IgD-negative memory B cell (primary cell): ENCODE data around the gene CCDC178. TPM values are rescaled to one million over a fixed set of nuclear protein-coding genes. Genes with fewer than 3 reads are reported as not detected.
A peak's percentile ranks its signal among the peaks of the same experiment; 100 is the strongest.

ENCODE experiments used
- H3K27ac Mint-ChIP-seq, 3 donors: one replicate each; pipeline ENCODE4 v1.8.0; 2020 to 2022; ENCODE audit warnings: mild to moderate bottlenecking in 3 of 3, mixed read lengths in 3 of 3, moderate library complexity in 1 of 3
- H3K27me3 Mint-ChIP-seq: one replicate; pipeline ENCODE4 v1.8.0; 2021; ENCODE audit warnings: mixed read lengths
- H3K36me3 Mint-ChIP-seq: one replicate; pipeline ENCODE4 v1.8.0; 2020; ENCODE audit warnings: mild to moderate bottlenecking, mixed read lengths
- H3K4me1 Mint-ChIP-seq, 3 donors: one replicate each; pipeline ENCODE4 v1.8.0; 2020 to 2022; ENCODE audit warnings: mixed read lengths in 3 of 3, mild to moderate bottlenecking in 1 of 3
- H3K4me3 Mint-ChIP-seq, 4 donors: one replicate each; pipeline ENCODE4 v1.8.0; 2020 to 2022; ENCODE audit warnings: mild to moderate bottlenecking in 4 of 4, mixed read lengths in 4 of 4, moderate library complexity in 3 of 4
- H3K9me3 Mint-ChIP-seq, 3 donors: one replicate each; pipeline ENCODE4 v1.8.0; 2020 to 2021; ENCODE audit warnings: mixed read lengths in 3 of 3, mild to moderate bottlenecking in 1 of 3
- polyA plus RNA-seq: library from polyadenylated mRNA; unstranded; fragments of 300-500 nt; fragmentation: Illumina TruSeq; gene quantifications from one replicate; pipeline ENCODE4 v1.2.3, GENCODE V29; 2021

CCDC178 gene
- polyA plus RNA-seq, 1 donor from 2014 or later, result not detected

DNA sequence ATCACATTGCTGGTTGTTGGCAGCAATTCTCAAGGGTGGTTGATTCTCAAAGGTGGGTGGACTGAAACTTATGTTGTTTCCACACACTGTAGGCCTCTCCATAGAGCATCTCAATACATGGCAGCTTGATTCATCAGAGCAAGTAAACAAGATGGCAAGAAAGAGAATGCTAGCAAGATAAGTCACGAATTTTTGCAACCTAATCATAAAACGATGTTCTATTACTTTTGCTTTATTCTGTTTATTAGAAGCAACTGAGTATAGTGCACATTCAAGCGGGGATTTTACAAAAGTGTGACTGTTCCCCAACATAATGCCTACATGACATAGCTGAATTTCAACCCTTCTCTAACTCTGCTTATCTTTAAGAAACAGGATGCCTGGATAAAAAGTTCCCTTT lies 136.2 kb downstream of the CCDC178 start:
- no peaks in the 10 kb centered on the region for H3K27me3 Mint-ChIP-seq
- H3K36me3 Mint-ChIP-seq, result no peaks in the 10 kb centered on the region
- no peak overlapping the region for H3K4me3 Mint-ChIP-seq
- peaks cover 1 to 9% (median 2%) of the 10 kb centered on the region in 3 donors for H3K9me3 Mint-ChIP-seq
- no peaks in the 10 kb centered on the region for H3K4me1 Mint-ChIP-seq
- no peak overlapping the region for H3K27ac Mint-ChIP-seq

DNA sequence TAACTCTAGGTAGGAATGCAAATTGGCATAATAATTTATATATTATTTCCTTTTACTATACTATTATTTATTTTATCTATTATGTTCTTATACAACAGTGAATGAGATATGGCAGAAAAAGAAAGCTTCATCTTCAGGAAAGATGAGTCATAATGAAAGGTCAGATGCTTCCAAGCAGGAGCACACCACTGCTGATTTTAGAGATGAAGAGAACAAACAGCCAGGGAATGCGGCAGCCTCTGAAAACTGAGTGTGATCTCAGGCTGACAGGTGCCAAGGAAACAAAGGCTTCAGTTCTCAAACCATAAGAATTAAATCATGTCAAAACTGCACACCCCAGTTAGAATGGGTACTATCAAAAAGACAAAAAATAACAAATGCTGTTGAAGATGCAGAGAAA lies 149.0 kb downstream of the CCDC178 start:
- no peak overlapping the region for H3K4me3 Mint-ChIP-seq
- no peak overlapping the region for H3K27ac Mint-ChIP-seq
- peaks cover 0 to 5% (median 0%) of the 10 kb centered on the region in 3 donors for H3K9me3 Mint-ChIP-seq
- H3K27me3 Mint-ChIP-seq, result no peaks in the 10 kb centered on the region
- no peaks in the 10 kb centered on the region for H3K4me1 Mint-ChIP-seq
- H3K36me3 Mint-ChIP-seq, result no peaks in the 10 kb centered on the region

DNA sequence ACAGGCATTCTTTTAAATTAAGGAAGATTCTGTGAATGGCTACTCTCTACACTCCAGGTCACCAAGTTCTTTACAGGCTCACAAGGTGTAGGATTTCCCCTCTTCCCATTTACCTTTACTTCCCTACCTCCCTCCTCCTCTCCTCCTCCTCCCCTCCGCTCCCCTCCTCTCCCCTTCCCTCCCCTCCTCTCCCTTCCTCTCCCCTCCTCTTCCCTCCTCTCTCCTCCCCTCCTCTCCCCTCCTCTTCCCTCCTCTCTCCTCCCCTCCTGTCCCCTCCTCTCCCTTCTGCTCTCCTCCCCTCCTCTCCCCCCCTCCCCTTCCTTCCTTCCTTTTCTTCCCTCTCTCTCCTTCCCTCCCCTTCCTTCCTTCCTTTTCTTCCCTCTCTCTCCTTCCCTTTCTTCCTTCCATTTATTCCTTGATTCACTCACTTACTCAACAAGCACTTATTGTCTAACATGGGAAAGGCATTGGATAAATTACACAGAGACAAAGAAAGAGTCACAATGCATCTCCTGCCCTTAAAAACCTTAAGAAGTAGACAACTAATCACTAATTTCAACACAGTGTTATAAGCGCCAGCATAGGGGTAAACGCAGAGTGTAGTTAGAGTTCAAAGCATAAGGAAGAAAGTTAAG lies 152.3 kb downstream of the CCDC178 start:
- no peaks in the 10 kb centered on the region for H3K4me1 Mint-ChIP-seq
- no peaks in the 10 kb centered on the region for H3K36me3 Mint-ChIP-seq
- no peak overlapping the region for H3K27ac Mint-ChIP-seq
- no peaks in the 10 kb centered on the region for H3K27me3 Mint-ChIP-seq
- no peak overlapping the region for H3K4me3 Mint-ChIP-seq
- H3K9me3 Mint-ChIP-seq, result peaks cover 0 to 2% (median 0%) of the 10 kb centered on the region in 3 donors

DNA sequence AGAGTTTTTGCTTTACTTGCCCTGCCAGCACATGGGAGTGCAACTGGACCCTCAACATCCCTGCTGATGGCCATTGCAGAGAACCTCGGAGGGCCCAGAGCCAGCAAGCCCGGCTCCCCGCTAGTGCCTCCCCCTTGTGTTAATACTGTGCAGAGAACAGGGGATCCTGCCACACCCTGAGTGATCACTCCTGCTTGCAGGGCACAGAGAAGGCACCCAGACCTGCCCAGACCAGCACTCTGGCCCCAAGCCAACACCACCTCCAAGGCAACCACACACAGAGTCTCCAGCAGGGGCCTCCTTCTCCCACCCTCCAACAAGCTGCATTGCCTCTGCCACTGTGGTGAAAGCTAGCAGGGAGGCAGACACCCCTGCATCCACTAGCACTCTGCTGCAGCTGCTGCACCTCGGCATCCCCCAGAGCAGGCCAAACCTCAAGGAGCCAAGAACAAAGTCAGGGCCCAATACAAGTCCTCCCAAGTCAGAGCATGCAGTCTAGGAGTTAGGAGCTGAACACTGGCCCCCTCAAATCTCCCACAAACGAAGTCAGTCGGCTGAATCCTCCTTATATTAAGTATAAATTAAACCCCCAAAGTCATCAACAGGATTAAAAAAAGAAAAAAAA lies 157.7 kb downstream of the CCDC178 start:
- no peak overlapping the region for H3K4me3 Mint-ChIP-seq
- H3K36me3 Mint-ChIP-seq, result no peaks in the 10 kb centered on the region
- no peaks in the 10 kb centered on the region for H3K27me3 Mint-ChIP-seq
- H3K9me3 Mint-ChIP-seq, result no peaks in the 10 kb centered on the region
- no peaks in the 10 kb centered on the region for H3K4me1 Mint-ChIP-seq
- H3K27ac Mint-ChIP-seq, result no peak overlapping the region

DNA sequence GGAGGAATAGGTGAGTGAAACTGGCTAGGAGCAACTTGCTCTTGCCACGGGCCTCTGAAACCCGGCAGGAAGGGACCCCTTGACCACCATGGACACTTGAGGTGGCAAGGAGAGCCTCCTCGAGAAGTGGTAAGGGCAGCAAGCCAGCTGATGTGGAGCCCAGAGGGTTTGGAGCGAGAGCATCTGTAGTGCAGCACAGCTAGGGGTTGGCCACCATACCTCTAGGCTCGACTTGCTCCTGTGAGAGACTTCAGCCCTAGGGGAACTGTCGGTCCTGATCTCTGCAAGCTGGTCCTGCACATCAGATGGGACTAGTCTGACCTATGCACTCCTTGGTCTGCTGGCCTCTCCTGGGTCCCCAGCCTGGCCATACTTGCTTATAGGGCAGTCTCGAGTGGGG lies 158.4 kb downstream of the CCDC178 start:
- Mint-ChIP-seq H3K36me3 (no peaks in the 10 kb centered on the region), H3K4me1 (no peaks in the 10 kb centered on the region), H3K9me3 (no peaks in the 10 kb centered on the region), H3K4me3 (no peak overlapping the region), H3K27ac (no peak overlapping the region), H3K27me3 (no peaks in the 10 kb centered on the region)

DNA sequence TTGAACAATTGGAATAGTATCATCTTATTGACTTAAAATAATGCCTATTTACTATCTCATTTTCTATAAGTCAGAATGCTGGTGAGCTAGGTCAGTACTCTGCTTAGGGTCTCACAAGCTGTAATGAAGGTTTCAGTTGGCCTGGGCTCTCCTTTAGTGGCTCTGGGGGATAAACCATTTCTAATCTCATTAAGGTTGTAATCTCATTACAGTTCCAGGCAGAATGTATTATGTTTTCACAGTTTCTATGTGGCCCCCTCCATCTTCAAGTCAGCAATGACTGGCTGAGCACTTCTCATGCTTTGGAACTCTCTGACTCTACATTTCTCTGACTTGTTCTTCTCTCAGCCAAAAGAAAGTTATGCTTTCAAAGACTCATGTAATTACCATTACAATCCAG lies 163.1 kb downstream of the CCDC178 start:
- H3K9me3 Mint-ChIP-seq, result no peaks in the 10 kb centered on the region
- H3K27ac Mint-ChIP-seq, result no peak overlapping the region
- no peaks in the 10 kb centered on the region for H3K27me3 Mint-ChIP-seq
- H3K36me3 Mint-ChIP-seq, result no peaks in the 10 kb centered on the region
- H3K4me1 Mint-ChIP-seq, result no peaks in the 10 kb centered on the region
- no peak overlapping the region for H3K4me3 Mint-ChIP-seq

DNA sequence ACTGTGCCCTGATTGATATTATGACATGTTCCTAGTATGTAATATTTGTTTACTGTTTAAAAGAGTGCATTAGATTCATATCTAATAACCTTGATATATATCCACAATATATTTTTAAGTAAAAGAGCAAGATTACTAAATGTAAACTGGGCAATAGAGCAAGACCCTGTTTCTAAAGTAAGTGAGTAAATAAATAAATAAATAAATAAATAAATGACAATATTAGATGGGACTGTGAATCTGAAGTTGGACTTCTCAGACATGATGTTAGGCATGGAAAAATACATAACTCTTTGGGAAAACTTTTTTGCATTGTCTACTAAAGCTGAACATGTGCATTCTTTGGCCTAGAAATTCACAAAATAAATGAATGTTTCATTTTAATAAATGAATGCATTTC lies 164.7 kb downstream of the CCDC178 start:
- Mint-ChIP-seq H3K4me3 (no peak overlapping the region), H3K4me1 (no peaks in the 10 kb centered on the region), H3K9me3 (peaks cover 0 to 5% (median 0%) of the 10 kb centered on the region in 3 donors), H3K27ac (no peak overlapping the region), H3K36me3 (no peaks in the 10 kb centered on the region), H3K27me3 (no peaks in the 10 kb centered on the region)

DNA sequence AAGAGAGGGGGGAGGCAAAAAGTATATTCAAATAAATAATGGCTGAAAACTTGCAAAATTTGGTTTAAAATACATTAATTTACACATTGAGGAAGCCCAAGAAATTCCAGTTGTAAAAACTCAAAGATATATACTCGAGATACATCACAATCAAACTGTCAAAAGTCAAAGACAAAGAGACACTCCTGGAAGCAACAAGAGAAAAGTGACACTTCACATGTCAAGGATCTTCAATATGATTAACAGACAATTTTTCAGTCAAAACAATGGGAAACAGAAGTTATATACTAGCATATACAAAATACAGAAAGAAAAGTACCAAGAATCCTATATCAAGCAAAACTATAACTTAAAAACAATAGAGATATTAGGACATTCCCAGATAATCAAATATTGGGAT lies 170.2 kb downstream of the CCDC178 start:
- Mint-ChIP-seq H3K27ac (no peak overlapping the region), H3K36me3 (no peaks in the 10 kb centered on the region), H3K4me1 (peaks cover 0 to under 1% (median 0%) of the 10 kb centered on the region in 3 donors), H3K27me3 (no peaks in the 10 kb centered on the region), H3K9me3 (peaks cover 0 to 5% (median 1%) of the 10 kb centered on the region in 3 donors), H3K4me3 (no peak overlapping the region)

DNA sequence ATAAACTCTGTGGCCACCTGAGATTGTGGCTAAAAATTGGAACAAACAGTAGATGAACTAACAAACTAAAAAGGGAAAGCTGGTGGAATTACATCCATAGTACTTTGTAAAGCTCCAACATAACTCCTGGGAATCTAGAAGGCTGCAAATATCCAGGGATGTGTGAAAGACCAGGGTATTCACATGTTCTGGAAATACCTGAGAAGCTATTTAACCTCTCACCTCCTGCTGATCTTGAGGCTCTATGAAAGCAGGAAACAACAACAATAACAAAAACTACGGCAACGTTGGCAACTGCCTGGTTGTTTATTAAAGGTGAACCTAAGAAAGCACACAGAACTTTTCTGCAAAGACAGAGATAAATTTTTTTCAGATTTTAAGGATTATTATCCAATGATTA lies 171.3 kb downstream of the CCDC178 start:
- Mint-ChIP-seq H3K27ac (no peak overlapping the region), H3K9me3 (peaks cover 0 to 5% (median 2%) of the 10 kb centered on the region in 3 donors), H3K27me3 (no peaks in the 10 kb centered on the region), H3K4me1 (peaks cover 0 to 2% (median 0%) of the 10 kb centered on the region in 3 donors), H3K36me3 (no peaks in the 10 kb centered on the region), H3K4me3 (no peak overlapping the region)

DNA sequence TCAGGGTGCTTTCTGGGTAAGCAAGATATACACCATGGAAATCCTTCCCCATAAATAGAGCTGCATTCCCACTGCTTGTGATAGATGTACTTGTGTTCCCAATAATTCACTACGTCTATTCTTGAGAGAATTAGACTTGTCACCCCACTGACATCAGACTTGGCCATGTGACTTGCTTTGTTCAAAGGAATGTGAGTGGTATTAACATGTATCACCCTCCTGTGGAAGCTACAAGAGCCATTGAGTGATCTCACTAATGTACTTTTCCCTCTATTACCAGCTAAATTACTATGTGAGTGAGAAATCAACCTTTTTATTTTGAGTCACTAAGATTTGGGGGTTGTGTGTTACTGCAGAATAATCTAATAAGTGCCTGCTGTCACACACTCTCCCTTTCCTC lies 176.0 kb downstream of the CCDC178 start:
- Mint-ChIP-seq H3K27me3 (no peaks in the 10 kb centered on the region), H3K27ac (no peak overlapping the region), H3K4me1 (peaks cover 0 to 2% (median 0%) of the 10 kb centered on the region in 3 donors), H3K4me3 (no peak overlapping the region), H3K9me3 (peaks cover 0 to 2% (median 0%) of the 10 kb centered on the region in 3 donors), H3K36me3 (no peaks in the 10 kb centered on the region)

DNA sequence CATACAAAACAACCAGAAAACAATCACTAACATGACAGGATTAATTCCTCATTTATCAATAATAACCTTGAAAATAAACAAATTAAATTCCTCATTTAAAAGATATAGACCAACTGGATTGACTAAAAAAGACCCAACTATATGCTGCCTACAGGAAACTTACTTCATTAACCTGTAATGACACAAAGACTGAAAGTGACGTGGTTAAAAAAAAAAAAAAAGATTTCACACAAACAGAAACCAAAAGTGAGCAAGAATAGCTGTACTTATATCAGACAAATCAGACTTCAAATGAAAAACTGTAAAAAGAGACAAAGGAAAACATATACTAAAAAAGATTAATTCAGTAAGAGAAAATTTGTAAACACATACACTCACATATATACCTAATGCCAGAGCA lies 201.2 kb downstream of the CCDC178 start:
- H3K4me3 Mint-ChIP-seq, result no peak overlapping the region
- H3K27ac Mint-ChIP-seq, result no peak overlapping the region
- H3K4me1 Mint-ChIP-seq, result no peaks in the 10 kb centered on the region
- no peaks in the 10 kb centered on the region for H3K27me3 Mint-ChIP-seq
- peaks cover 3 to 24% (median 8%) of the 10 kb centered on the region in 3 donors for H3K9me3 Mint-ChIP-seq
- H3K36me3 Mint-ChIP-seq, result no peaks in the 10 kb centered on the region

DNA sequence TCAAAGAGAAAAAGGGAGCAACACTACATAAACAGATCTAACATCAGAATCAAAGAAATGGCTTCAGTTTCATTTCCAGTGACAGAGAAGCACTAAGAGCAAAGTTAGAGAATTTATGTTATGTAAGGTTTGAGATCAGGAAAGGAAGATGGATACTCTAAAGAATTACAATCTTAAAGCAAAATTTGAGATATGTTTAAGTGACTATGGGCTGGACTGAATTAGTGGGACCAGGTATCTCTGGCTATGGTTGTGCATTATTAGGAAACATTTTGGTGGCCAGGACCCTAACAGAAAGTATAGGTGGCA lies 208.2 kb downstream of the CCDC178 start:
- no peaks in the 10 kb centered on the region for H3K4me1 Mint-ChIP-seq
- no peaks in the 10 kb centered on the region for H3K27me3 Mint-ChIP-seq
- no peak overlapping the region for H3K27ac Mint-ChIP-seq
- H3K9me3 Mint-ChIP-seq, result peaks cover 0 to 1% (median 0%) of the 10 kb centered on the region in 3 donors
- H3K36me3 Mint-ChIP-seq, result no peaks in the 10 kb centered on the region
- H3K4me3 Mint-ChIP-seq, result peak overlapping the region in 1 of 4 donors; percentile 1

DNA sequence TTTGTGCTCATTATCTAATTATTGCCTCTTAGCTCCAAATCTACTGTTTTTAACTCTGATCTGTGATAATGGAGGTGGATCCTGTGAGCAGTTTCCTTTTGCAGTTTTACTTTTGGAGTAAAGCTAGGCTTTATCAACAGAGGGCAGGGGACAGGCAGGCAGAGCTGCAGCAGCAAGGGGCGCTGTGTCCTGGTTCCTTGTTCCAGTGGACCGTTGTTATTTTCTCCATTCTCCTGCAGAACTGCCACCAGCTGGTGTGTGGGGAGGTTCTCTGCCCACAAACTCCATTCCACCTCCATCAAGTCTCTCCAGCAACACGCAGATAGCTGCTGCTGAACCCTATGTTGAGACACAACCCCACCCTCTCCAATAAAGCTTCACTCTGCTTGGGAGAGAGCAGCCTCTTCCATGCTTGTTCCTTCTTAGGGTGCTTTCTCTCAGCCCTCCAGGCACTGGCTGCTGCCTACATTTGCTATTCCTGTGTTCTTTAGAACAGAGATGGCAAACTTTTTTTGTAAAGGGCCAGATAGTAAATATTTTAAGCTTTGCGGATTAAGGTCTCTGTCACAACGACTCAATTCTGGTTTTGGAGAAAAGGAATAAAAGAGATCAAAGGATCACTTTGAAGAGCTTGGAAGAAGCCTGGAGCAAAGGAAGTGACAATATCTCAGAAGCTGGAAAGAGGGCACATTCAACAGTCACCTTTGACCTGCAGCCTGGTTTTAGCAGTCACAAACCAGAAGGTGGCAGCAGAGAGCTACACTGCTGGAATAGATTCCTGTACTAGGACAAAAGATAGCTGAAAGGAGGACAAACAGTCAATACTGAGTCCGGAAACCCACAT lies 208.8 kb downstream of the CCDC178 start:
- Mint-ChIP-seq H3K4me3 (peak overlapping the region in 1 of 4 donors; percentile 1), H3K27me3 (no peaks in the 10 kb centered on the region), H3K36me3 (no peaks in the 10 kb centered on the region), H3K9me3 (peaks cover 0 to 1% (median 0%) of the 10 kb centered on the region in 3 donors), H3K4me1 (no peaks in the 10 kb centered on the region), H3K27ac (no peak overlapping the region)

DNA sequence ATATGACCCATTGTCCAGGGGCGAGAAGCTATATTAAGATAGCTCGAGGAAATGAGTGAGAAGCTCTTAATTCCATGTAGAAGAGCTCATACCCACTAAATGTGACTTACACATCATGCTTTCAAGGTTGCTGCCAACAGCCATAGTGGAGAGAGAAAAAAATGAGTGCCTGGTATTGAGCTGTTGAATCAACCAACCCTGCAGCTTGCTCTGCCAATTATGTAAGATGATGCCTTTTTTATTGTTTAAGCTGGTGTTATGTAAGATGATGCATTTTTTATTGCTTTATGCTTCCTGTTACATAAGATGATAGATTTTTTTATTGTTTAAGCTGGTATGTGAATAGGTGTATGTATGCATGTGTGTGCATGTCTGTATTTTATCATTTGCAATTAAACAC lies 228.2 kb downstream of the CCDC178 start:
- Mint-ChIP-seq H3K9me3 (no peaks in the 10 kb centered on the region), H3K27ac (no peak overlapping the region), H3K4me1 (no peaks in the 10 kb centered on the region), H3K4me3 (no peak overlapping the region), H3K27me3 (no peaks in the 10 kb centered on the region), H3K36me3 (no peaks in the 10 kb centered on the region)

DNA sequence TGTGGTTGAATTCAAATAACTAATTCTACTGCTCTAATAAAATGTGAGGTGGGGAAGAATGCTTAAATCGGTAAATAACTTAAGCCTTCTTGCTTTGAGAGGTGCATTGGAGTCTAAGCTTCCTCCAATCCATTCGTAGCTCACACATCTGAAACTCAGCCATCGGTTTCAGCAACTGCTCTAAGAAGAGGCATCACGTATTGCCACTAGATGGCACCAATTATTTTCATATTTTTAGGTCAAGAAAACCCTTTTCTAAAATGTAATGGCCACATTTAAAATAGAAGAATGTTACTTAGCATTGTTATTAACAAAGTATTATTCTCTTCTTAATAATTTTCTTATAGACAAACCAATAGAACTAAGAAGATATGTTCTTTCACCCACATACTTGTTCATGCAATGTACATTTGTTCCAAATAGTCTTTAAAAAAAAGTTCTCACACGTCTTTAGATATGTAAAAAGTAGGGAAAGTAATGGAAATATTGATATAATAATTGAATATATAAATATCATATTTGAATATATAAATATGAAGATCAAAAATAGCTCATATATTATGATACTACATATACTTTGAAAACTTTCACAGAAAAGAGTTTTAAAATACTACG lies 229.8 kb downstream of the CCDC178 start:
- Mint-ChIP-seq H3K36me3 (no peaks in the 10 kb centered on the region), H3K4me3 (no peak overlapping the region), H3K9me3 (no peaks in the 10 kb centered on the region), H3K27me3 (no peaks in the 10 kb centered on the region), H3K27ac (no peak overlapping the region), H3K4me1 (no peaks in the 10 kb centered on the region)
